ENCODE results near the gene ACVRL1. TPM values are rescaled to one million over a fixed set of nuclear protein-coding genes. Genes with fewer than 3 reads are reported as not detected.

The ACVRL1 gene
- total and polyA plus RNA-seq, 10 of the 15 experiments (the other 5 are each of a cell fraction or from before 2014, with no cell fraction given): not detected

DNA sequence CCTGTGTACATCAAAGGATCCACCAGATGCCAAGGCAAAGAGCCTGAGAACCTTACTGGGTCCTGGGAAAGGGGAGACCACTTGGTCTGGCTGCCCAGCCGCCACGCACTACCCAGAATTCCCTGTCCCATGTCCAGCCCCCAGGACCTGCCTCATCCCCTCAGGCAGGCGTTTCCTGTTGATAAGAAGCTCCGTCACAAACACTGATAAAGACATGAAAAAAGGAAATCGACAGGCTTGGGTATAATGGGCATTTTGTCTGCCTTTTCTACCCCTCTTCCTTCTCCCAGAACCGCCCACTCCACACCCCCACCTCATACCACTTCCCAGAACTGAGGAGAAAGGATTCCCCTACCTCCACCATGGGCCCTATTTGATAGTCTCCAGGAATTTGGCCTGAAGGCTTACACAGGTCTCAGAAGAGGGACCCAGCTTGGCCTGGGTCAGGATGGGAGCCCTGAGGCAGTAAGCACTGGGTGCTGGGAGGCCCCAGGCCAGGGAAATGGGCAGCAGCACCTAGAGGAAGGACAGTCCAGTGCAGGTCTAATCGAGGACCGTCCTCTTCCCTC lies 18.8 kb downstream of the ACVRL1 start:
- H2AFZ ChIP-seq (ENCODE audit: control insufficient read depth, low read depth, low read length): no peak overlapping the region
- no peak overlapping the region for H3K4me3 ChIP-seq
- no peaks in the 10 kb centered on the region for H3K9me3 ChIP-seq (replicated peaks; ENCODE audit: control insufficient read depth, insufficient read depth, low read length)
- POLR2A ChIA-PET: no interaction called here
- H3K27ac ChIP-seq (ENCODE audit: control insufficient read depth, insufficient read depth): no peak overlapping the region
- no peaks in the 10 kb centered on the region for H3K79me2 ChIP-seq (ENCODE audit: control insufficient read depth, insufficient read depth, low read length)
- no peak overlapping the region for H3K4me2 ChIP-seq (ENCODE audit: control insufficient read depth, insufficient read depth)
- no peaks in the 10 kb centered on the region for H3K27me3 ChIP-seq (replicated peaks in 1 of 2; ENCODE audit: control insufficient read depth in 2 of 2, insufficient read depth in 2 of 2, low read length in 1 of 2)
- no peaks in the 10 kb centered on the region for H3K36me3 ChIP-seq (ENCODE audit: control insufficient read depth in 2 of 2, insufficient read depth in 2 of 2, low read length in 1 of 2)
- in situ Hi-C loops (cut with MboI): no loop called here
- WGBS (ENCODE audit: insufficient coverage, insufficient replicate concordance, low lambda C conversion rate, missing lambda C conversion rate): 40% methylated on average over 8 of the region's 8 CpGs
- no peak for FAIRE-seq
- no peaks in the 10 kb centered on the region for H4K20me1 ChIP-seq (ENCODE audit: control insufficient read depth, insufficient read depth)
- no peak for DNase-seq (ENCODE audit: low read depth, low spot score)
- H3K4me1 ChIP-seq (ENCODE audit: control insufficient read depth, insufficient read depth, low read length): peaks cover 35% of the 10 kb centered on the region
- SMC1A ChIA-PET (ENCODE audit: uncharacterized antibody, unreplicated experiment): no interaction called here
- H3K9ac ChIP-seq (ENCODE audit: control insufficient read depth, insufficient read depth, low read length): no peak overlapping the region
- CTCF ChIA-PET: interaction anchor here (1.2 to 2.8 kb wide), 4 partner anchors 10 to 55 kb away, joined by 3 to 19 read pairs (median 9); no protein-coding TSS in a partner anchor
- no peak for ATAC-seq
- no TSS peak for BruUV-seq (replicated peaks)
- intact Hi-C loops (cut with micrococcal nuclease; ENCODE audit: unreplicated experiment): loop anchor here (1.0 kb wide), 1 partner anchor 54 kb away; no protein-coding TSS in a partner anchor
- TF ChIP-seq TCF12 (IDR thresholded peaks at IDR 0.05; ENCODE audit: low read depth, low read length) (no peak), IRF4 (IDR thresholded peaks at IDR 0.05; ENCODE audit: low read depth, low read length) (no peak), NFIC (IDR thresholded peaks at IDR 0.05; ENCODE audit: low read depth, low read length) (no peak), MEF2A (IDR thresholded peaks at IDR 0.05; ENCODE audit: insufficient read depth, low read depth, low read length) (no peak), CREM (IDR thresholded peaks at IDR 0.05; ENCODE audit: low read depth) (no peak), KAT2A (conservative IDR thresholded peaks at IDR 0.05; ENCODE audit: control insufficient read depth, low read depth, low read length) (no peak)
- RAD21 ChIA-PET (ENCODE audit: unreplicated experiment): interaction anchor here (2.1 kb wide), 1 partner anchor 99 kb away, joined by 7 read pairs; no protein-coding TSS in a partner anchor

DNA sequence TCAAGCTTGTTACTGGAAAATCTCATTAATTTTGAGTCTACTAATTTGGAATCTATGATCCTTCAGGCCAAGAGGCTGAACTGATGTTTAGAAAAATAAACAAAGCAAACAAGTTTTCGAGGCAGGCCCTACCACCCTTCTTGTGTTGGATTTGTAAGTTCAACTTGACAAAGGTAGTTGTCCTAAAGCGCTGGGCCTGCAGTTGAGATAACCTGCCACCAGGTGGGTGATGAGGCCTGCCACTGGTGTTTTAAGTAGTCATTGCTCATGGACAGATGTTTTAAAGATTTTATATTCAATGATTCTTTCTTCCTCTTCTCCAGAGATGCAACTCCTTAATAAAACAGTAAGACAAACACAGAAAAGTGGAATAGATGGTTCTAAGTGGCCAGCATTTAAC lies 19.4 kb downstream of the ACVRL1 start:
- TF ChIP-seq RAD21 (IDR thresholded peaks at IDR 0.05; ENCODE audit: insufficient read depth, low read depth, low read length) (peak; percentile 53), TCF12 (IDR thresholded peaks at IDR 0.05; ENCODE audit: low read depth, low read length) (no peak), FOS (IDR thresholded peaks at IDR 0.05; ENCODE audit: borderline replicate concordance, extremely low read depth, insufficient read length) (no peak), SMC3 (IDR thresholded peaks at IDR 0.05; ENCODE audit: borderline replicate concordance, low read length) (peak; percentile 58; the same call in 1 of the 2 replicates)
- TF ChIP-seq, protein P1, sequence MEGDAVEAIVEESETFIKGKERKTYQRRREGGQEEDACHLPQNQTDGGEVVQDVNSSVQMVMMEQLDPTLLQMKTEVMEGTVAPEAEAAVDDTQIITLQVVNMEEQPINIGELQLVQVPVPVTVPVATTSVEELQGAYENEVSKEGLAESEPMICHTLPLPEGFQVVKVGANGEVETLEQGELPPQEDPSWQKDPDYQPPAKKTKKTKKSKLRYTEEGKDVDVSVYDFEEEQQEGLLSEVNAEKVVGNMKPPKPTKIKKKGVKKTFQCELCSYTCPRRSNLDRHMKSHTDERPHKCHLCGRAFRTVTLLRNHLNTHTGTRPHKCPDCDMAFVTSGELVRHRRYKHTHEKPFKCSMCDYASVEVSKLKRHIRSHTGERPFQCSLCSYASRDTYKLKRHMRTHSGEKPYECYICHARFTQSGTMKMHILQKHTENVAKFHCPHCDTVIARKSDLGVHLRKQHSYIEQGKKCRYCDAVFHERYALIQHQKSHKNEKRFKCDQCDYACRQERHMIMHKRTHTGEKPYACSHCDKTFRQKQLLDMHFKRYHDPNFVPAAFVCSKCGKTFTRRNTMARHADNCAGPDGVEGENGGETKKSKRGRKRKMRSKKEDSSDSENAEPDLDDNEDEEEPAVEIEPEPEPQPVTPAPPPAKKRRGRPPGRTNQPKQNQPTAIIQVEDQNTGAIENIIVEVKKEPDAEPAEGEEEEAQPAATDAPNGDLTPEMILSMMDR (IDR thresholded peaks at IDR 0.05 in 2 of 3, conservative IDR thresholded peaks at IDR 0.05 in 1 of 3; ENCODE audit: control insufficient read depth in 2 of 3, extremely low read depth in 1 of 3, insufficient read depth in 1 of 3, low read depth in 3 of 3, low read length in 3 of 3): peak; percentile 42 to 70 (median 60)
- BruUV-seq (replicated peaks): no TSS peak

More for the DNA sequence above, 19.4 kb downstream of the ACVRL1 start:
- RAD21 ChIA-PET (ENCODE audit: unreplicated experiment): interaction anchor here (1.0 to 2.1 kb wide), 2 partner anchors 58 to 99 kb away, joined by 3 to 7 read pairs; no protein-coding TSS in a partner anchor
- Histone ChIP-seq H3K36me3 (ENCODE audit: control insufficient read depth in 2 of 2, insufficient read depth in 2 of 2, low read length in 1 of 2) (no peaks in the 10 kb centered on the region), H2AFZ (ENCODE audit: control insufficient read depth, low read depth, low read length) (no peak overlapping the region), H3K79me2 (ENCODE audit: control insufficient read depth, insufficient read depth, low read length) (no peaks in the 10 kb centered on the region), H3K4me1 (ENCODE audit: control insufficient read depth, insufficient read depth, low read length) (peaks cover 35% of the 10 kb centered on the region), H4K20me1 (ENCODE audit: control insufficient read depth, insufficient read depth) (no peaks in the 10 kb centered on the region), H3K4me3 (no peak overlapping the region), H3K27me3 (replicated peaks in 1 of 2; ENCODE audit: control insufficient read depth in 2 of 2, insufficient read depth in 2 of 2, low read length in 1 of 2) (no peaks in the 10 kb centered on the region), H3K9me3 (replicated peaks; ENCODE audit: control insufficient read depth, insufficient read depth, low read length) (no peaks in the 10 kb centered on the region), H3K9ac (ENCODE audit: control insufficient read depth, insufficient read depth, low read length) (no peak overlapping the region), H3K27ac (ENCODE audit: control insufficient read depth, insufficient read depth) (no peak overlapping the region), H3K4me2 (ENCODE audit: control insufficient read depth, insufficient read depth) (no peak overlapping the region)
- intact Hi-C loops (cut with micrococcal nuclease; ENCODE audit: unreplicated experiment) (loop anchor here (1.0 kb wide), 1 partner anchor 54 kb away; no protein-coding TSS in a partner anchor), in situ Hi-C loops (cut with MboI) (no loop called here)
- SMC1A ChIA-PET (ENCODE audit: uncharacterized antibody, unreplicated experiment): interaction anchor here (0.8 to 1.4 kb wide), 2 partner anchors 54 to 56 kb away, joined by 3 to 4 read pairs; no protein-coding TSS in a partner anchor
- FAIRE-seq (no peak), ATAC-seq (peak; percentile 66), DNase-seq (ENCODE audit: low read depth, low spot score) (no peak)
- CTCF ChIA-PET: interaction anchor here (1.2 to 2.8 kb wide), 5 partner anchors 10 to 55 kb away, joined by 3 to 19 read pairs (median 4); no protein-coding TSS in a partner anchor
- 48% methylated on average over 2 of the region's 2 CpGs for WGBS (ENCODE audit: insufficient coverage, insufficient replicate concordance, low lambda C conversion rate, missing lambda C conversion rate)
- POLR2A ChIA-PET: no interaction called here

All from GM12878 (cell line).